ENCODE measurements around the gene KCNK6.

Gene KCNK6

DNA sequence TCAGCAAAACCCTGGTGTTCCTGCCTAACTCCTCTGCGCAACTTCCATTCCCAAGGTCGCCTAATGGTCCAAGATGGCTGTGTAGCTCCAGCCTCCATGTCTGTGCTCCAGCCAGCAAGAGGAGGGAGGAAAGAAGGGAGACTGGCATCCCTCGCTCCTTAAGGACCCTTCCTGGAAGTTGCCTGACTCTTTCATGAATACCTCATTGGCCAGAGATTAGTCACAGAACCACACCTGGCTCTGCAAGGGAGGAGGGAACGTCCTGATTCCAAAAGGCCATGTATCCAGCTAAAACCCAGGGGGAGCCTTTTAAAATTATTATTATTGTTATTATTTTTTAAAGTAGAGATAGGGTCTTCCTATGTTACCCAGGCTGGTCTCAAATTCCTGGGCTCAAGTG is 4.8 kb downstream of the KCNK6 start:
- Histone ChIP-seq H3K9me3 (ENCODE audit: insufficient read depth, low read depth, low read length) (no peaks in the 10 kb centered on the region), H2AFZ (ENCODE audit: low read length) (no peak overlapping the region), H3K4me3 (ENCODE audit: low read length, poor library complexity, severe bottlenecking) (no peak overlapping the region), H3K9ac (ENCODE audit: low read depth, low read length, poor library complexity, severe bottlenecking) (no peak overlapping the region), H3K9me2 (replicated peaks; ENCODE audit: low read depth, low read length) (no peaks in the 10 kb centered on the region), H4K20me1 (ENCODE audit: insufficient read depth, low read length, poor library complexity, severe bottlenecking) (no peaks in the 10 kb centered on the region), H3F3A (ENCODE audit: low read depth) (no peaks in the 10 kb centered on the region), H3K27me3 (ENCODE audit: insufficient read depth, low read length, poor library complexity, severe bottlenecking) (no peaks in the 10 kb centered on the region), H3K4me1 (ENCODE audit: insufficient read depth, low read length, poor library complexity, severe bottlenecking) (peaks cover 21% of the 10 kb centered on the region), H3K79me2 (ENCODE audit: insufficient read depth, low read length) (peaks cover 29% of the 10 kb centered on the region; the same call in 1 of the 2 replicates), H3K4me2 (ENCODE audit: low read depth, low read length, poor library complexity, severe bottlenecking) (no peak overlapping the region), H3K36me3 (ENCODE audit: insufficient read depth, low read length) (peaks cover 11% of the 10 kb centered on the region; the same call in 1 of the 2 replicates)
- TF ChIP-seq, protein P1, sequence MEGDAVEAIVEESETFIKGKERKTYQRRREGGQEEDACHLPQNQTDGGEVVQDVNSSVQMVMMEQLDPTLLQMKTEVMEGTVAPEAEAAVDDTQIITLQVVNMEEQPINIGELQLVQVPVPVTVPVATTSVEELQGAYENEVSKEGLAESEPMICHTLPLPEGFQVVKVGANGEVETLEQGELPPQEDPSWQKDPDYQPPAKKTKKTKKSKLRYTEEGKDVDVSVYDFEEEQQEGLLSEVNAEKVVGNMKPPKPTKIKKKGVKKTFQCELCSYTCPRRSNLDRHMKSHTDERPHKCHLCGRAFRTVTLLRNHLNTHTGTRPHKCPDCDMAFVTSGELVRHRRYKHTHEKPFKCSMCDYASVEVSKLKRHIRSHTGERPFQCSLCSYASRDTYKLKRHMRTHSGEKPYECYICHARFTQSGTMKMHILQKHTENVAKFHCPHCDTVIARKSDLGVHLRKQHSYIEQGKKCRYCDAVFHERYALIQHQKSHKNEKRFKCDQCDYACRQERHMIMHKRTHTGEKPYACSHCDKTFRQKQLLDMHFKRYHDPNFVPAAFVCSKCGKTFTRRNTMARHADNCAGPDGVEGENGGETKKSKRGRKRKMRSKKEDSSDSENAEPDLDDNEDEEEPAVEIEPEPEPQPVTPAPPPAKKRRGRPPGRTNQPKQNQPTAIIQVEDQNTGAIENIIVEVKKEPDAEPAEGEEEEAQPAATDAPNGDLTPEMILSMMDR (conservative IDR thresholded peaks at IDR 0.05; ENCODE audit: low read length): no peak
- no peak for TF ChIP-seq EZH2phosphoT487 (IDR thresholded peaks at IDR 0.05; ENCODE audit: borderline replicate concordance)

DNA sequence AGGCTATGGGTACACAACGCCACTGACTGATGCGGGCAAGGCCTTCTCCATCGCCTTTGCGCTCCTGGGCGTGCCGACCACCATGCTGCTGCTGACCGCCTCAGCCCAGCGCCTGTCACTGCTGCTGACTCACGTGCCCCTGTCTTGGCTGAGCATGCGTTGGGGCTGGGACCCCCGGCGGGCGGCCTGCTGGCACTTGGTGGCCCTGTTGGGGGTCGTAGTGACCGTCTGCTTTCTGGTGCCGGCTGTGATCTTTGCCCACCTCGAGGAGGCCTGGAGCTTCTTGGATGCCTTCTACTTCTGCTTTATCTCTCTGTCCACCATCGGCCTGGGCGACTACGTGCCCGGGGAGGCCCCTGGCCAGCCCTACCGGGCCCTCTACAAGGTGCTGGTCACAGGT is 6.9 kb downstream of the KCNK6 start:
- TF ChIP-seq, protein P1 (conservative IDR thresholded peaks at IDR 0.05; ENCODE audit: low read length): no peak

DNA sequence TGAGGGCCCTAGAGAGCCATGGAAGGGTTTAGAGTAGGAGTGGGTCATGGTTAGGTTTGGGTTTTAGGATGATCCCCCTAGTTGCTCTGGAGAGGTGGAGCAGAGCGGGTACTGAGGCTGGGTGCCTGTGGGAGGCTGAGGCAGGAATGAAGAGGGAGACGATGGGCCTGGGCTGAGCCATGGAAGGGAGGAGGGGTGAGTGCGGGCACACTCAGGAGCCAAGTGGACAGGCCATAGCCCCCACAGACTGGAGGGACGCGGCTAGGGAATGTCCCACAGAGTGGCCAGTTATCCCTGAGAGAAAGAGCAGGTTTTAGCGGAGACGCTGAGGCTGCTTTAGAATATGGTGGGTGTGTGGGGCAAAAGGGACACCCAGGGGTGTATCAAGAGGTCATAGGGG is 10.0 kb downstream of the KCNK6 start:
- H3K36me3 ChIP-seq (ENCODE audit: insufficient read depth, low read length): peaks cover 11% of the 10 kb centered on the region; the same call in 1 of the 2 replicates
- H3K4me3 ChIP-seq (ENCODE audit: low read length, poor library complexity, severe bottlenecking): no peak overlapping the region
- no peaks in the 10 kb centered on the region for H3F3A ChIP-seq (ENCODE audit: low read depth)
- TF ChIP-seq, protein P1 (conservative IDR thresholded peaks at IDR 0.05; ENCODE audit: low read length): no peak
- TF ChIP-seq EZH2phosphoT487 (IDR thresholded peaks at IDR 0.05; ENCODE audit: borderline replicate concordance): no peak
- H4K20me1 ChIP-seq (ENCODE audit: insufficient read depth, low read length, poor library complexity, severe bottlenecking): no peaks in the 10 kb centered on the region
- H3K4me2 ChIP-seq (ENCODE audit: low read depth, low read length, poor library complexity, severe bottlenecking): no peak overlapping the region
- no peaks in the 10 kb centered on the region for H3K9me2 ChIP-seq (replicated peaks; ENCODE audit: low read depth, low read length)
- H2AFZ ChIP-seq (ENCODE audit: low read length): no peak overlapping the region
- no peaks in the 10 kb centered on the region for H3K27me3 ChIP-seq (ENCODE audit: insufficient read depth, low read length, poor library complexity, severe bottlenecking)
- no peaks in the 10 kb centered on the region for H3K4me1 ChIP-seq (ENCODE audit: insufficient read depth, low read length, poor library complexity, severe bottlenecking)
- no peak overlapping the region for H3K9ac ChIP-seq (ENCODE audit: low read depth, low read length, poor library complexity, severe bottlenecking)
- no peaks in the 10 kb centered on the region for H3K79me2 ChIP-seq (ENCODE audit: insufficient read depth, low read length)
- H3K9me3 ChIP-seq (ENCODE audit: insufficient read depth, low read depth, low read length): no peaks in the 10 kb centered on the region

More for the DNA sequence above, 6.9 kb downstream of the KCNK6 start:
- Histone ChIP-seq H3K9ac (ENCODE audit: low read depth, low read length, poor library complexity, severe bottlenecking) (no peak overlapping the region), H3K9me3 (ENCODE audit: insufficient read depth, low read depth, low read length) (no peaks in the 10 kb centered on the region), H3K79me2 (ENCODE audit: insufficient read depth, low read length) (peaks cover 9% of the 10 kb centered on the region; the same call in 1 of the 2 replicates), H4K20me1 (ENCODE audit: insufficient read depth, low read length, poor library complexity, severe bottlenecking) (no peaks in the 10 kb centered on the region), H3K4me3 (ENCODE audit: low read length, poor library complexity, severe bottlenecking) (no peak overlapping the region), H3F3A (ENCODE audit: low read depth) (no peaks in the 10 kb centered on the region), H3K9me2 (replicated peaks; ENCODE audit: low read depth, low read length) (no peaks in the 10 kb centered on the region), H3K27me3 (ENCODE audit: insufficient read depth, low read length, poor library complexity, severe bottlenecking) (no peaks in the 10 kb centered on the region), H3K4me1 (ENCODE audit: insufficient read depth, low read length, poor library complexity, severe bottlenecking) (peaks cover 8% of the 10 kb centered on the region), H2AFZ (ENCODE audit: low read length) (no peak overlapping the region), H3K36me3 (ENCODE audit: insufficient read depth, low read length) (peaks cover 11% of the 10 kb centered on the region; the same call in 1 of the 2 replicates), H3K4me2 (ENCODE audit: low read depth, low read length, poor library complexity, severe bottlenecking) (no peak overlapping the region)
